IPS DF 6.9 (cell line): ENCODE measurements around the gene RAD9A.

Source experiments
- DNase-seq: peaks from one replicate; pipeline ENCODE4 v3.0.0-alpha.2; 2013; ENCODE audit warnings: low read depth, low spot score
- H3K27ac ChIP-seq: one replicate; pipeline ENCODE4 v1.5.1; 2013; ENCODE audit warnings: low read length, control low read depth
- H3K27me3 ChIP-seq: 2 replicates; pipeline ENCODE4 v1.6.1; 2013; ENCODE audit warnings: mild to moderate bottlenecking, low read length; ENCODE audit not compliant: control insufficient read depth, insufficient read depth
- H3K36me3 ChIP-seq: 2 replicates; pipeline ENCODE4 v1.6.1; 2013; ENCODE audit warnings: low read length; ENCODE audit not compliant: control insufficient read depth, insufficient read depth
- H3K4me1 ChIP-seq: 2 replicates; pipeline ENCODE4 v1.6.1; 2013; ENCODE audit warnings: low read length; ENCODE audit not compliant: control insufficient read depth, insufficient read depth
- H3K4me3 ChIP-seq: 2 replicates; pipeline ENCODE4 v1.5.1; 2013; ENCODE audit warnings: mild to moderate bottlenecking, low read length
- H3K9me3 ChIP-seq: 2 replicates; pipeline ENCODE4 v1.6.1; 2013; ENCODE audit warnings: low read length, inconsistent platforms; ENCODE audit not compliant: control insufficient read depth, insufficient read depth
- WGBS: extraction: QIAGEN DNeasy Blood & Tissue Kit; methylation state at CpG from one replicate; pipeline ENCODE4 v1.1.7; 2013; ENCODE audit warnings: mixed read lengths, missing lambda C conversion rate; ENCODE audit not compliant: insufficient read length, insufficient coverage; 5-methylcytosine and 5-hydroxymethylcytosine counted together

RAD9A gene

GRCh38 chr11:67405688-67406339, 14.0 kb downstream of the RAD9A start:
- Histone ChIP-seq H3K27me3 (no peaks in the 10 kb centered on the region), H3K27ac (no peak overlapping the region), H3K4me3 (no peak overlapping the region), H3K9me3 (no peaks in the 10 kb centered on the region), H3K36me3 (no peaks in the 10 kb centered on the region; the same call in 1 of the 2 replicates), H3K4me1 (peaks cover 6% of the 10 kb centered on the region)
- WGBS, result no CpG with 5 or more reads among the region's 9 CpGs
- no peak for DNase-seq

- Histone ChIP-seq H3K27ac (no peak overlapping the region), H3K4me1 (peaks cover 6% of the 10 kb centered on the region), H3K36me3 (no peaks in the 10 kb centered on the region), H3K4me3 (no peak overlapping the region), H3K27me3 (no peaks in the 10 kb centered on the region), H3K9me3 (no peaks in the 10 kb centered on the region)
- DNase-seq, result no peak
- no CpG with 5 or more reads among the region's 18 CpGs for WGBS
Measured at GRCh38 chr11:67406420-67406968, 14.7 kb downstream of the RAD9A start.

- no peak overlapping the region for H3K4me3 ChIP-seq
- peaks cover 4% of the 10 kb centered on the region for H3K4me1 ChIP-seq
- WGBS, result no CpG with 5 or more reads among the region's 12 CpGs
- no peaks in the 10 kb centered on the region for H3K9me3 ChIP-seq
- H3K36me3 ChIP-seq, result no peaks in the 10 kb centered on the region
- DNase-seq, result no peak
- H3K27ac ChIP-seq, result no peak overlapping the region
- no peaks in the 10 kb centered on the region for H3K27me3 ChIP-seq
Measured at GRCh38 chr11:67406969-67407687, 15.3 kb downstream of the RAD9A start.

GRCh38 chr11:67407688-67408163, 15.9 kb downstream of the RAD9A start:
- H3K4me1 ChIP-seq, result peaks cover 4% of the 10 kb centered on the region
- H3K27ac ChIP-seq, result no peak overlapping the region
- no peaks in the 10 kb centered on the region for H3K9me3 ChIP-seq
- WGBS, result no CpG with 5 or more reads among the region's 12 CpGs
- H3K4me3 ChIP-seq, result no peak overlapping the region
- H3K36me3 ChIP-seq, result no peaks in the 10 kb centered on the region
- H3K27me3 ChIP-seq, result no peaks in the 10 kb centered on the region
- DNase-seq, result no peak

GRCh38 chr11:67408437-67409200, 16.8 kb downstream of the RAD9A start:
- H3K4me3 ChIP-seq, result no peak overlapping the region

GRCh38 chr11:67409261-67409666, 17.5 kb downstream of the RAD9A start:
- no peaks in the 10 kb centered on the region for H3K27me3 ChIP-seq
- no peaks in the 10 kb centered on the region for H3K36me3 ChIP-seq
- no peak overlapping the region for H3K4me3 ChIP-seq
- no peak overlapping the region for H3K27ac ChIP-seq
- H3K9me3 ChIP-seq, result no peaks in the 10 kb centered on the region
- peaks cover 4% of the 10 kb centered on the region for H3K4me1 ChIP-seq
- WGBS, result no CpG with 5 or more reads among the region's 24 CpGs
- DNase-seq, result no peak

More at GRCh38 chr11:67408437-67409200, 16.8 kb downstream of the RAD9A start:
- Histone ChIP-seq H3K36me3 (no peaks in the 10 kb centered on the region), H3K9me3 (no peaks in the 10 kb centered on the region), H3K27me3 (no peaks in the 10 kb centered on the region), H3K4me1 (peaks cover 4% of the 10 kb centered on the region), H3K27ac (no peak overlapping the region)
- no CpG with 5 or more reads among the region's 18 CpGs for WGBS
- DNase-seq, result no peak

- no peak for DNase-seq
- Histone ChIP-seq H3K4me3 (no peak overlapping the region), H3K9me3 (no peaks in the 10 kb centered on the region), H3K27me3 (no peaks in the 10 kb centered on the region), H3K27ac (no peak overlapping the region), H3K4me1 (peaks cover 4% of the 10 kb centered on the region), H3K36me3 (no peaks in the 10 kb centered on the region)
- no CpG with 5 or more reads among the region's 13 CpGs for WGBS
Measured at GRCh38 chr11:67409781-67410368, 18.1 kb downstream of the RAD9A start.

- Histone ChIP-seq H3K27me3 (no peaks in the 10 kb centered on the region), H3K27ac (no peak overlapping the region), H3K4me1 (peaks cover 4% of the 10 kb centered on the region), H3K9me3 (no peaks in the 10 kb centered on the region), H3K36me3 (no peaks in the 10 kb centered on the region), H3K4me3 (no peak overlapping the region)
- no CpG with 5 or more reads among the region's 15 CpGs for WGBS
- no peak for DNase-seq
Measured at GRCh38 chr11:67410369-67410831, 18.6 kb downstream of the RAD9A start.

- Histone ChIP-seq H3K27ac (no peak overlapping the region), H3K36me3 (no peaks in the 10 kb centered on the region), H3K4me1 (peaks cover 7% of the 10 kb centered on the region), H3K27me3 (no peaks in the 10 kb centered on the region), H3K9me3 (no peaks in the 10 kb centered on the region), H3K4me3 (no peak overlapping the region)
- no CpG with 5 or more reads among the region's 17 CpGs for WGBS
- DNase-seq, result no peak
Measured at GRCh38 chr11:67410984-67411784, 19.4 kb downstream of the RAD9A start.
